H9 (cell line): Measurements from ENCODE around the gene FBXL7. TPM values are rescaled to one million over a fixed set of nuclear protein-coding genes. Genes with fewer than 3 reads are reported as not detected.

Source experiments
- DNase-seq: peaks from one replicate; pipeline ENCODE4 v3.0.0-alpha.2; 2017
- H2AFZ ChIP-seq: one replicate; pipeline ENCODE4 v1.6.1; 2013; ENCODE audit warnings: mild to moderate bottlenecking, low read length, control low read depth, moderate library complexity
- H2AK5ac ChIP-seq: 2 replicates; pipeline ENCODE4 v1.6.1; 2013; ENCODE audit warnings: low read length, control low read depth, mixed read lengths; ENCODE audit not compliant: insufficient read length
- H2BK120ac ChIP-seq: one replicate; pipeline ENCODE4 v1.6.1; 2013; ENCODE audit warnings: low read depth, mild to moderate bottlenecking, low read length, control low read depth, inconsistent platforms; ENCODE audit not compliant: poor library complexity, severe bottlenecking
- H2BK12ac ChIP-seq: 2 replicates; pipeline ENCODE4 v1.6.1; 2013; ENCODE audit warnings: low read length, control low read depth, mixed read lengths, low read depth; ENCODE audit not compliant: insufficient read length
- H2BK15ac ChIP-seq: 2 replicates; pipeline ENCODE4 v1.6.1; 2013; ENCODE audit warnings: low read depth, low read length, control low read depth
- H2BK20ac ChIP-seq: one replicate; pipeline ENCODE4 v1.6.1; 2013; ENCODE audit warnings: low read depth, mild to moderate bottlenecking, low read length, control low read depth, inconsistent platforms; ENCODE audit not compliant: poor library complexity, severe bottlenecking
- H2BK5ac ChIP-seq: 2 replicates; pipeline ENCODE4 v1.6.1; 2013; ENCODE audit warnings: low read length, control low read depth, mixed read lengths; ENCODE audit not compliant: insufficient read length
- H3K14ac ChIP-seq: 2 replicates; pipeline ENCODE4 v1.6.1; 2013; ENCODE audit warnings: low read length, control low read depth; ENCODE audit not compliant: insufficient read depth
- H3K18ac ChIP-seq: 2 replicates; pipeline ENCODE4 v1.6.1; 2013; ENCODE audit warnings: low read depth, mild to moderate bottlenecking, mixed read lengths, low read length, control low read depth; ENCODE audit not compliant: insufficient read length
- H3K23ac ChIP-seq: 2 replicates; pipeline ENCODE4 v1.6.1; 2013; ENCODE audit warnings: low read length, control low read depth, mixed read lengths, low read depth; ENCODE audit not compliant: insufficient read length
- H3K23me2 ChIP-seq: 2 replicates; pipeline ENCODE4 v1.6.1; 2013; ENCODE audit warnings: low read depth, mild to moderate bottlenecking, mixed read lengths, low read length, control low read depth; ENCODE audit not compliant: insufficient read length, poor library complexity, severe bottlenecking
- H3K27ac ChIP-seq: 2 replicates; pipeline ENCODE4 v1.5.1; 2013; ENCODE audit warnings: low read length, control low read depth, mixed read lengths, low read depth; ENCODE audit not compliant: insufficient read length
- H3K27me3 ChIP-seq: 2 replicates; pipeline ENCODE4 v1.6.1; 2013; ENCODE audit warnings: low read length, control low read depth, inconsistent platforms; ENCODE audit not compliant: insufficient read depth
- H3K4ac ChIP-seq: 2 replicates; pipeline ENCODE4 v1.6.1; 2013; ENCODE audit warnings: low read depth, mild to moderate bottlenecking, control low read depth, inconsistent platforms, low read length, moderate library complexity
- H3K4me1 ChIP-seq: 2 replicates; pipeline ENCODE4 v1.6.1; 2013; ENCODE audit warnings: low read length, control low read depth, inconsistent platforms; ENCODE audit not compliant: insufficient read depth
- H3K4me2 ChIP-seq: 2 replicates; pipeline ENCODE4 v1.6.1; 2013; ENCODE audit warnings: low read length, control low read depth, mixed read lengths; ENCODE audit not compliant: insufficient read length, insufficient read depth
- H3K56ac ChIP-seq: 2 replicates; pipeline ENCODE4 v1.6.1; 2013; ENCODE audit warnings: low read depth, mild to moderate bottlenecking, mixed read lengths, low read length, control low read depth; ENCODE audit not compliant: insufficient read length
- H3K79me1 ChIP-seq: 2 replicates; pipeline ENCODE4 v1.6.1; 2013; ENCODE audit warnings: low read depth, mild to moderate bottlenecking, moderate library complexity, low read length, control low read depth, inconsistent platforms; ENCODE audit not compliant: insufficient read depth, poor library complexity, severe bottlenecking
- H3K79me2 ChIP-seq: 2 replicates; pipeline ENCODE4 v1.6.1; 2013; ENCODE audit warnings: low read length, control low read depth, inconsistent platforms; ENCODE audit not compliant: insufficient read depth
- H3K9ac ChIP-seq: 2 replicates; pipeline ENCODE4 v1.6.1; 2013; ENCODE audit warnings: low read length, control low read depth, mixed read lengths; ENCODE audit not compliant: insufficient read length; ENCODE audit errors: extremely low read depth
- H3K9me3 ChIP-seq: one replicate; pipeline ENCODE4 v1.6.1; 2013; ENCODE audit warnings: low read depth, low read length, inconsistent platforms; ENCODE audit not compliant: control insufficient read depth
- H3T11ph ChIP-seq: one replicate; pipeline ENCODE4 v1.6.1; 2013; ENCODE audit warnings: mild to moderate bottlenecking, low read length, control low read depth, inconsistent platforms
- H4K20me1 ChIP-seq: one replicate; pipeline ENCODE4 v1.6.1; 2013; ENCODE audit not compliant: control insufficient read depth, insufficient read length, insufficient read depth
- H4K5ac ChIP-seq: 2 replicates; pipeline ENCODE4 v1.6.1; 2013; ENCODE audit warnings: low read depth, mild to moderate bottlenecking, mixed read lengths, low read length, control low read depth; ENCODE audit not compliant: insufficient read length
- H4K8ac ChIP-seq: replicated peaks from 2 replicates; pipeline ENCODE4 v1.6.1; 2013; ENCODE audit warnings: low read length, control low read depth, mixed read lengths, low read depth; ENCODE audit not compliant: insufficient read length
- H4K91ac ChIP-seq: 2 replicates; pipeline ENCODE4 v1.6.1; 2013; ENCODE audit warnings: low read depth, mild to moderate bottlenecking, moderate library complexity, mixed read lengths, low read length, control low read depth; ENCODE audit not compliant: insufficient read length
- H3K27ac Mint-ChIP-seq, 3 experiments: 2 replicates in 2 of 3; 3 replicates in 1 of 3; pipeline ENCODE4 v1.8.0; 2020 to 2021; ENCODE audit warnings: mixed read lengths in 3 of 3, mild to moderate bottlenecking in 1 of 3, moderate library complexity in 1 of 3
- H3K27me3 Mint-ChIP-seq: 2 replicates; pipeline ENCODE4 v1.8.0; 2021; ENCODE audit warnings: low read depth, mild to moderate bottlenecking, moderate library complexity, mixed read lengths
- H3K36me3 Mint-ChIP-seq, 3 experiments: 2 replicates in 2 of 3; 3 replicates in 1 of 3; pipeline ENCODE4 v1.8.0; 2020 to 2021; ENCODE audit warnings: low read depth in 3 of 3, mixed read lengths in 3 of 3; ENCODE audit not compliant: insufficient read depth in 1 of 3
- H3K4me1 Mint-ChIP-seq, 2 experiments: 2 replicates each; pipeline ENCODE4 v1.8.0; 2020; ENCODE audit warnings: mixed read lengths in 2 of 2
- H3K4me3 Mint-ChIP-seq, 2 experiments: 2 replicates in 1 of 2; 3 replicates in 1 of 2; pipeline ENCODE4 v1.8.0; 2020 to 2021; ENCODE audit warnings: mild to moderate bottlenecking in 2 of 2, mixed read lengths in 2 of 2, moderate library complexity in 1 of 2
- H3K9me3 Mint-ChIP-seq, 2 experiments: 2 replicates in 1 of 2; 3 replicates in 1 of 2; pipeline ENCODE4 v1.8.0; 2020; ENCODE audit warnings: mild to moderate bottlenecking in 2 of 2, mixed read lengths in 2 of 2, moderate library complexity in 1 of 2
- CTCF ChIP-seq: fragments of 200-600 bp; sonication (generic); conservative IDR thresholded peaks from 3 replicates; pipeline ENCODE4 v1.8.0; 2021; ENCODE audit warnings: antibody characterized with exemption, mild to moderate bottlenecking
- WGBS: extraction: QIAGEN DNeasy Blood & Tissue Kit; methylation state at CpG from one replicate; pipeline ENCODE4 v1.1.7; 2013; ENCODE audit warnings: missing lambda C conversion rate, low lambda C conversion rate, mixed read lengths; ENCODE audit not compliant: insufficient read length; ENCODE audit errors: extremely low coverage; 5-methylcytosine and 5-hydroxymethylcytosine counted together
- total RNA-seq: library from RNA; stranded (reverse); gene quantifications from 2 replicates; pipeline ENCODE4 v1.2.1, GENCODE V29; 2021

FBXL7 gene
- total RNA-seq, 1 experiment from 2014 or later: 14.6 TPM

GRCh38 chr5:15887093-15887492 is 387.1 kb downstream of the FBXL7 start:
- no peaks in the 10 kb centered on the region for H3K9me3 ChIP-seq
- no peak overlapping the region for H3T11ph ChIP-seq
- WGBS: no CpG with 5 or more reads among the region's 3 CpGs
- H4K91ac ChIP-seq: no peak overlapping the region
- H3K18ac ChIP-seq: no peak overlapping the region
- no peak overlapping the region for H3K14ac ChIP-seq
- H2AK5ac ChIP-seq: no peak overlapping the region
- H3K36me3 Mint-ChIP-seq: no peaks in the 10 kb centered on the region; a peak in 1 of 7 replicates
- peaks cover 7 to 17% of the 10 kb centered on the region in 2 experiments for H3K4me1 Mint-ChIP-seq
- H3K56ac ChIP-seq: no peak overlapping the region
- H3K4me3 Mint-ChIP-seq: no peak overlapping the region
- no peaks in the 10 kb centered on the region for H3K79me2 ChIP-seq
- H3K4me2 ChIP-seq: no peak overlapping the region
- H3K27ac Mint-ChIP-seq: no peak overlapping the region
- H2BK15ac ChIP-seq: no peak overlapping the region
- no peak overlapping the region for H2BK20ac ChIP-seq
- no peaks in the 10 kb centered on the region for H3K27me3 ChIP-seq
- no peak for DNase-seq
- H3K27me3 Mint-ChIP-seq: no peaks in the 10 kb centered on the region
- H3K23ac ChIP-seq: no peak overlapping the region
- no peaks in the 10 kb centered on the region for H3K4me1 ChIP-seq
- H2BK5ac ChIP-seq: no peak overlapping the region
- no peak overlapping the region for H2BK12ac ChIP-seq
- H4K8ac ChIP-seq: no peak overlapping the region
- no peak for TF ChIP-seq CTCF
- H2AFZ ChIP-seq: no peak overlapping the region
- no peaks in the 10 kb centered on the region for H4K20me1 ChIP-seq
- no peaks in the 10 kb centered on the region for H3K23me2 ChIP-seq
- H4K5ac ChIP-seq: no peak overlapping the region
- H3K79me1 ChIP-seq: no peaks in the 10 kb centered on the region
- no peak overlapping the region for H3K27ac ChIP-seq
- no peak overlapping the region for H2BK120ac ChIP-seq
- no peak overlapping the region for H3K9ac ChIP-seq
- no peaks in the 10 kb centered on the region for H3K9me3 Mint-ChIP-seq
- H3K4ac ChIP-seq: no peak overlapping the region
